C1 segment of cervical spinal cord (tissue), 14 donors: ENCODE measurements around the gene GPAT3.
"Not testable (repeated sequence)": the region's sequence is repeated elsewhere in the genome, so short reads cannot be mapped to it uniquely, and the experiment has no call there.

ENCODE experiments used
- DNase-seq, 14 donors: peaks; one replicate each; lab custom pipeline; 2025; lab: John Stamatoyannopoulos, UW

GPAT3 gene

DNA sequence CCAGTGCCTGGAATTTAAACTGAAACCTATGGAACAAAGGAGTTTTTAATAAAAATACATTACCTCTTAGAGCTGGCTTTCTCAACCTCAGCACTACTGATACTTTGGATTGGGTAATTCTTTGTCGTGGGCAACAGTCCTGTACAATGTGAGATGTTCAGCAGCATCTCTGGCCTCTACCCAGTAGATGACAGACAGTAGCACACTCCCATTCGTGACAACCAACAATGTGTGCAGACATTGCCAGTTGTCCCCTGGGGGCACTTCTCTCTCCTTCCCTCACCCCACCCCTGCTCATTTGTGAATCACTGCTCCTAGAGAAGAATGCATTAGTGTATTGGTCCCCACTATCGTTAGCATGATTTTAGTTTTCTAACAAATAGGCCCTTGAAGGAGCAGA is 16.2 kb downstream of the GPAT3 start:
- DNase-seq = no peak

DNA sequence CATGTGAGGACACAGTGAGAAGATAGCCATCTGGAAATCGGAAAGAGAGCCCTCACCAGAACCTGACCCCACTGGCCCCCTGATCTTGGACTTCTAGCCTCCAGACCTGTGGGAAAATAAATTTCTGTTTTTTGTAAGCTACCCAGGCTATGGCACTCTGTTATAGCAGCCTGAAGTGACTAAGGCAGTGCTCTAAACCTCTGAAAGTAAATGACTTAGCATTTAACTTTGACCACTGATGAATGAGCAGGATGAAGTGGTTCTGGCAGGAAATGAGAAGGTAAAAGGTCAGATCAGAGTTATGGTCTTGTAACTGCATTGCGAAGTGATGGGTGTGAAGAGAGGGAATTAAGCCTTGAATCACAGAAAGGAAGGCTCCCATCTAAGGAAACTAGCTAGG is 17.0 kb downstream of the GPAT3 start:
- DNase-seq = no peak

DNA sequence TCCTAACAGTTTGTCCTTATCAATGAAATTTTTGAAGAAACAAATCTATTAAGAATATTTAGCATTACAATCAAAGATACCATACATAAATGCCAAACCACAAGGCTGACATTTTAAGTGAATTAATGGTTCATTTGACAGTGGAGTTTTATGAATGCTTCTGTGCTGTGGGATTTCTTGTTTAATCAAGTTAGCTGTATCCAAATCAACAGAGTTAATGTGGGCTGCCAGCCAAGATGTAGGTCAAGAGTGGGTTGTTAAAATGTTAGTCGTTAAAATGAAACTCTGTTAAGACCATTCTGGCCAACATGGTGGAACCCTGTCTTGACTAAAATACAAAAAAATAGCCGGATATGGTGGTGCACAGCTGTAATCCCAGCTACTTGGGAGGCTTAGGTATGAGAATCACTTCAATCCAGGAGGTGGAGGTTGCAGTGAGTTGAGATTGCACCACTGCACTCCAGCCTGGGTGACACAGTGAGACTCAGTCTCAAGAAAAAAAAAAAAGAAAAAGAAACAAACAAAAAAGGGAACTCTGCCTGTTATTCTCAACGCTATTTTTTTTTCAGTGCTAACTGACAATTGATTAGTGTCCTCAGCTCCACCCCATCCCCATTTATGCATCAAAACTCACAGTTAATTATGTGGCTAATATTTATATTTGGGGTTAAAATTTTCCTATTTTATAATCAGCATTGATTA is 20.2 kb downstream of the GPAT3 start:
- no peak for DNase-seq

DNA sequence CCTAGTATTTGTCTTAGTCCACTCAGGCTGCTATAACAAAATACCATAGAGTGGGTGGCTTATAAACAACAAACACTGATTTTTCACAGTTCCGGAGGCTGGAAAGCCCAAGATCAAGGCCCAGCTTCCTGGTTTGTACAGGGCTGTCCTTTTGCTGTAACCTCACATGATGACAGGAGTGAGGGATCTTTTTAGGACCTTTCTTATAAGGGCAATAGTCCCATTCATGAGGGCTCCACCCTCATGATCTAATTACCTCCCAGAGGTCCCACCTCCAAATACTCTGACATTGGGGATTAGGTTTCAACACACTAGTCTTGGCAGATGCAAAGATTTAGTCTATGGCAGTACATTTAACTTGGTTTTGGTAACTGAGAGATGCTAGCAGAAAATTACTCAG is 20.9 kb downstream of the GPAT3 start:
- no peak for DNase-seq

DNA sequence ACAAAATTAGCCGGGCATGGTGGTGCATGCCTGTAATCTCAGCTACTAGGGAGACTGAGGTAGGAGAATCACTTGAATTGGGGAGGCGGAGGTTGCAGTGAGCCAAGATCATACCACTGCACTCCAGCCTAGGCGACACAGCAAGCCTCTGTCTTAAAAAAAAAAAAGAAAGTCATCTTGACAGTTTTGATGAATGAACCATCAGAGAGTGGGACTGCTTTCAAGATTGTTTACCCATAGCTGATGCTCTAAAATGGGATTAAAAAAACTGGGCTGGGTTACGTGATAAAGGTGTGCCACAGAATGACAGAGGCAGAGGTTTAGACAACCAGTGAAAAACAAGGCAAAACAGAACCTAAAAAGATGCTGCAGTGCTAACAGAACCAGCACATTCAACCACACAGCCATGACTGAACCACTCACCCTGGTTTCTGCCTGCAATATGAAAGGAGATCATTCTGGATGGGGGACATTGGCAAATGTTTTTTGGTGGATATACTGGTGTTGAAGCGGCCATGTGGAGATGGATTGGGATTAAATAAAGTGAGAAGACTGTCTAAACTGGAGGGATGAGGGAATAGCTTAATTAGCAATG is 22.2 kb downstream of the GPAT3 start:
- DNase-seq = no peak

DNA sequence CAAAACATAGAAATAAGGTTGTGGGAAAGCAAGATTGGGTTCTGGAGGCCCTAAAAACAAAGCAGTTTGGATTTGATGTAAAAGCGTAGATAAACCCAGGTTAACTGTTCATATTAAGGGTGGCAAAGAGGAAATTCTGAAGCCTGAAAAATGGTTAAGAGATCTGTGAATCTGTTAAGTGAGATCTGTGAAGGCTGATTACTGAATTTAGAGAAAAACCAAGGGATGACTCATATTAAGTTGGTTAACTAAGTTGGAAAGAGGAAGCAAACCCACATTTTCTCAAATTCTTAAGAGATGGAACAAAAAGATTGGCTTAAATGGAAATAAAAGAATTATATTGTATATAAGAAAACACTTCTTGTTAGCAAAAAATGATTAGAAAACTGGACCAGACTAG is 22.8 kb downstream of the GPAT3 start:
- DNase-seq = no peak

DNA sequence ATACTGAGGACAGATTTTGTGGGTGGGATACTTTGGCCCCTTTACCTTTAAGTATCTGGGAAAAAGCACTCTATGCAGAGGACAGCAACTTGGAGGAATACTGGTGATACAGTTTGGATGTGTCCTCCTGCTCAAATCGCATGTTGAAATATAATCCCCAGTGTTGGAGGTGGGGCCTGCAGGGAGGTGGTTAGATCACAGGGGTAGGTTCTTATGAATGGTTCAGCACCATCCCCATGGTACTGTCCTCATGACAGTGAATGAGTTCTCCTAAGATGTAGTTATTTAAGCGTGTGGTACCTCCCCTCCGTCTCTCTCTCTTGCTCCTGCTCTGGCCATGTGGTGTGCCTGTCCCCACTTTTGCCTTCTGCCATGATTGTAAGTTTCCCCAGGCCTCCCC is 24.6 kb downstream of the GPAT3 start:
- no peak for DNase-seq

DNA sequence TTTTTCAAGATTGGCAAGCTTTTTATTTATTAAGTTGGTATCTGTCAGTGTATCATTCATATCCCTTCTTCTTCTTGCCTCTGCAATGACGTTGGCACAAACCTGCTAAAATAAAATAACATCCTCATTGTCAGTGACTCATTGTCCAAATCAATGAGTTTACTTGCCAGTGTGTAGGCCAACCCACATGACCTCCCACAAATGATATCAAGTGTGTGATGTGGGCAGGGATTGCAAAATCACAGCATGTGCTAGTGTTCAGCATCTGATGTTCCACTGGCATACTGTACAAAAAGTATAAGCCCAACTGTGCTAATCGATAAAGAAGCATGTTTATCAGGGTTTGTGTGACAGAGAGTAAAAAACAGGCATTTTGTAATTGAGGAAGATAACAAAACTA is 25.5 kb downstream of the GPAT3 start:
- peak in 1 of 14 donors; percentile 10 for DNase-seq

DNA sequence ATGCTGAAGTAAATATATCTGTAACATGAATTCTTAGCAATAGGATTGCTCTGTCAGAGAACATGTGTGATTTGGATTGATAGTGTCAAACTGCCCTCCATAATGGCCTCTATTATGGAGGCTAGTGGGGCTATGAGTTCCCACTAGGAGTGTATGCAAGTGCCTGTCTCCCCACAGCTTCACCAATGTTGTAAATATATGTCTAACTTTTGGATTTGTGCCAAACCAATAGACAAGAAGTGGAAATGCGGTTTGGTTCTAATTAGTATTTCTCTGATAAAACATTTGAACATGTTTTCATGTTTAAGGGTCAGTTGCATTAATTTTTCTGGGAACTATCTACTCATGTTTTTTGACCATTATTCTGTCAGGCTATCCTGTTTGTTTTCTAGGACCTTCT is 28.1 kb downstream of the GPAT3 start:
- no peak for DNase-seq

DNA sequence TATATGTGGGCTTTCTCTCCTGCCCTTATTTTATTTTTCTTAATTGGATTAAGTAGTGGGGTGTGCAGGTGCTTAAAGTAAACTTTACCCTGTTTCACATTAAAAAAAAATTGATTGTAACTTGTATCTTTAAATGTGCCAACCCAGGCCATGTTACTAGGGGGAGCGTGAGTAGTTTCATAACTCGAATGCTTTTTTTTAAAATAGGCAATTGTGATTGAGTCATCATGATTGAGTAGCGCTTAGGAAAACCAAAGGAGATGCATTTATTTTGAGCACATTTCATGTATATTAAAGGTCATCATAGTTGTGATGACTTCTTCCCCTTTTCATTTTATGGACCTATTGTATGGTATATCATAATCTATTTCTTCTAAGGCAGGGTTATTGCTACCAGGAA is 32.2 kb downstream of the GPAT3 start:
- DNase-seq = no peak

DNA sequence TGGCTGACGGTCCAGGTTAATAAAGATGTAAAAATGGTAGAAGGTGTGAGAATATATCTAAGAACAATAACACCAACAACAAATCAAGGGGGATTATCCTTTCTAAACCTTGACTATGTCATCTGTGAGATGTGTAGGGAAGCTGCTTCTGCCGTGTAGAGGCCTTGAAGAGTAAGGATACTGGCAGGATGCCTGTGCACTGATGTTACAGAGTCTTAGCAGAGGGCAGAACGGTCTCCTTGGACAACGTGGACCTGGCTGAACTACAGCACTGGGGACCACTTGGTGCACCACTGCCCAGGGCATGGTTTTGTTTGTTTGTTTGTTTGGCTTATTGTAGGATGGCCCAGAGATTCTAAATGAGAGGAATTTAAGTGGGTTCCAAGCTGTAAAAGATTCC is 33.5 kb downstream of the GPAT3 start:
- DNase-seq = no peak

DNA sequence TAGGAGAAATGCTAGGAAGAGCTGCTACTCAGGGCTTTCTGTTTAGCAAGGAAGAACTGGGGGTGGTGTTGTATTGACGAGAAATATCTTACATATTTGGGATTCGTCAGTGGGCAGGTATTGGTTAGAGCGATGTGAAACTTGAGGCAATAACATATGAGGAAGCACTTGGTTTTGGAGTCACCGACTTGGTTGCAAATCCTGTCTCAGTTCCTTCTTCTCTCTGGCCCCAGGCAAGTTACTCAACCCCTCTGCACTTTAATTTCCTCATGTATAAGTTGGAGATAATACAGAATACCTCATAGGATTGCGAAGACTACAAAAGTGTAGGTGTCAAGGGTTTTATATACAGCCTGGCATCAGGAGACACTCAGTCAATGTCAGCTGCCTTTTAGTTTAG is 34.1 kb downstream of the GPAT3 start:
- DNase-seq = no peak

DNA sequence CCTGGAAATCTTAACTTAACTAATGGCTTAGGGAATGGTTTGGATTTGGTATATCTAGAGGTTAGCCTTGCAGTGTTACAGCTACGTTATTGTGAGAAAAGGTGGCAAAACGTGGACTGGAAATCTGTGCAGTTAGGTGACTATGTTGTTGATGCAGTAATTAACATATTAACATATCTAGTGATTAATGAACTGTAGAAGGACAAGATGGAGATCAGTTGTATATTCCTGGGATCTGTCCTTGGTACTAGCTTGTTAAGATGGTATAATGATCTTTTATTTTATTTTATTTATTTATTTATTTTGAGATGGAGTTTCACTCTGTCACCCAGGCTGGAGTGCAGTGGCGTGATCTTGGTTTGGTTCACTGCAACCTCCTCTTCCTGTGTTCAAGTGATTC is 36.9 kb downstream of the GPAT3 start:
- no peak for DNase-seq

DNA sequence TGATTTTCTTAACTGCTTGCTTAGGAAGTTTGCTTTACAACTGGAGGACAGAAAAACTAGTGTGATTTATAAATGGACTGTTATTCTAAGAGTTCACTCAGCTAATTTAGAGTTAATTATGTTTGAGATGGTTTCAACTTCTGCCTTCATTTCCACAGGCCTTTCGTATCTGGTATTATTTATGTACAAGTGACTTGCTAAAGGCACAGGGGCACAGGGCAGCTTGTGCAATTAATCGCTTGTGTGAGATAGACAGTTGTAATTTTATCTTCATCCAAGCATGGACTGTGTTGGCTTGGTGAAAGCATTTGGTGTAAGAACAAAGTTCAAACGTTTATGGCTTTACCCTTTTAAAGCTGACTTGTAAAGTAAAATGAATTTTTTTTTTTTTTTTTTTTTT is 38.3 kb downstream of the GPAT3 start:
- DNase-seq = no peak

DNA sequence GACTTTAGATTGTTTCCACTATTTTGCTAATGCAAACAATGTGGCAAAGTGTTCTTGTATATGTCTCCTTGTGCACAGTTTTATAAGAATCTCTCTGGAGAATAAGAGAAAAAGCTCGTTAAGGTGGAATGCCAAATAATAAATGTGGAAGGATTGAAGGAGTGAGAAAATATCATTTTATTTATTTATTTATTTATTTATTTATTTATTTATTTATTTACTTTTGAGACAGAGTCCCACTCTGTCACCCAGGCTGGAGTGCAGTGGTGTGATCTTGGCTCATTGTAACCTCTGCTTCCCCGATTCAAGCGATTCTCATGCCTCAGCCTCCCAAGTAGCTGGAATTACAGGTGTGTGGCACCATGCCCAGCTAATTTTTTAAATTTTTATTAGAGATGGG is 40.3 kb downstream of the GPAT3 start:
- not testable (repeated sequence) for DNase-seq

DNA sequence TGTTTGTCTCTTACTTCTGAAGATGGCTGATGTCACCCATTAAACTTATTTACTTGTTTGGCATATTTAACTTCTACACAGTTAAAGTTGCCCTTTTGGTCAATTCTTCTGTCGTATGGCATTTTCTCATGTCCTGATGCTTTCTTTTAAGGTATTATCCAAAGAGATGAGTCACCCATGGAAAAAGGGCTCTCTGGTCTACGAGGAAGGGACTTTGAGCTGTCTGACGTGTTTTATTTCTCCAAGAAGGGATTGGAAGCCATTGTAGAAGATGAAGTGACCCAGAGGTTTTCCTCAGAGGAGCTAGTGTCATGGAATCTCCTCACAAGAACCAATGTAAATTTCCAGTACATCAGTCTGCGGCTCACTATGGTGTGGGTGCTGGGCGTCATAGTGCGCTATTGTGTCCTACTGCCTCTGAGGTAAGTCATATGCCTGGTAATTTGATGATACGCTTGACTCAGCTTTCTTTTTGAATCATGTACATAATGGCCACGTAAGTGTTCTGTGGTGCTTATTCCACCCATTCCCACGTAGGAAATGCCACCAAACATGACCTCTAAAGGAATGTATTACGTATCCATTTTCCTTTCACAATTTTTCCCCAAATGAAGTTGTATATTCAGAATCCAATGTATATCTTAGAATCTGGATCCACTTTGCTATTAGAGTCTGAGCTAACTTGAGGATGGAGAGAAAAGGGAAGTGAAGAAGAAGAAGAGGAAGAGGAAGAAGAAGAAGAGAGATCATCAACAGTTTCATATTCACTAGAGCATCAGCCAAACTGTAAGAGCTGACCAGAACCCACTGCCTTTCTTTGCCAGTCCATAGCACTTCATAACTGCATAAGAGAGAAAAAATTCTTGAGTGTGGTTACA is 45.7 kb downstream of the GPAT3 start:
- no peak for DNase-seq

DNA sequence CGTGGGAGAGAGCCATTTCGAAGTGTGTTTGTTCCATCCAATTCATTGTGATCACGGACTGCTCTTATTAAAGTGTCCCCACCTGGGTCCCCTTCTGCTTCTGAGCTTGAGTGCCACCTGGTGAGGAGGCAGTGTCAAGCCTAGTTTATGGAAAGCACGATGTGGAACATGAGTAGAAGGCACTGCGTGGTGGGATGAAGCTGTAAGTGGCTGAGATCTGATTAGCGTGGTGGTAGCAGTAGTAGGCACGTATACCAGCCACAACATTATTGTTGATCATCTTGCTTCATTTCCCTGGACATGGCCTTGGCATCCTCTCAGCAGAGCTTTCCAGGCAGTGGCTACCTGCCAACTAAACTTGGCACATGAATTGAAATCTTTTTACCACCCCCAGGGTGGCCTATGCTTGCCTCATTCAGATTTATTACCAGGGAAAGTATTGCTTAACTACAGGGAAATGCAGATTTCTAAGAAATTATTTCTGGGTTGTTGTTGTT is 46.4 kb downstream of the GPAT3 start:
- DNase-seq = peak in 3 of 14 donors; percentile 7 to 29 (median 22)

DNA sequence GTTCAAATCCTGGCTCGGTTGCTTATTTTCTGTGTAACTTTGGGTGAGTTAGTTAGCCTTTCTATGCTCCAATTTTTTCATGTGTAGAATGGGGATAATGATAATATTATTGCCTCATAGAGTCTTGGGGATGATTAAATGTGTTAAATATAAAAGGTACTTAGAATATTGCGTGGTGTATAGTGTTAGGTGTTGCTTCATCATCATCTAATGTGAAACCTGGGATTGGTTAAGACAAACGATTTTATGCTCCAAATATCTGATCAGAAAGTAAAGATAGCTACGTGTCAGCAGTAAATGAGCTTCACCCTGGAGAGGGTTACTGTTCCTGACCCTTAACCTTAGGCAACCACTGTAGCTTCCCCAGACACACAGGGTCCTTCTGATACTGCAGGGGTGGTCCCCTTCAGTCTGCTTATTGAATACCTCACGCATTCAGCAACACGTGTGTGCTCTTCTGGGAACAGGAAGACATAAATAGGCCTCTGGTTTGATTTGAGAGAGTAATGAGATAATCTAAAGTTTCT is 50.1 kb downstream of the GPAT3 start:
- DNase-seq = no peak

DNA sequence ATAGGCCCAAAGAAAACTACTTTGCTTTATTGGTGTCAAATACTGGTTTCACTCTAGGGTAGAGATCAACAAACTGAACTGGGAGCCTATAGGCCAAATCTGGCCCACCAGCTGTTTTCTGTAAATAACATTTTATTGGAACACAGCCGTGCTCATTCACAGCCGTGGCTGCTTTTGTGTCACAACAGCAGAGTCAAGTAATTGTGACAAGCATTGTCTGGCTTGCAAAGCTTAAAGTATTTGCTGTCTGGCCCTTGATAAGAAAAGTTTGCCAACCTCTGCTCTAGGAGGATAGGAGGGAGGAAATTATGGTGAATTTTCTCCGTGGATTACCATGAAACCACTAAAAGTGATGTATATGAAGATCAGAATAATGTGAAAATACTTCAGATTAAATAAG is 53.4 kb downstream of the GPAT3 start:
- DNase-seq = no peak

DNA sequence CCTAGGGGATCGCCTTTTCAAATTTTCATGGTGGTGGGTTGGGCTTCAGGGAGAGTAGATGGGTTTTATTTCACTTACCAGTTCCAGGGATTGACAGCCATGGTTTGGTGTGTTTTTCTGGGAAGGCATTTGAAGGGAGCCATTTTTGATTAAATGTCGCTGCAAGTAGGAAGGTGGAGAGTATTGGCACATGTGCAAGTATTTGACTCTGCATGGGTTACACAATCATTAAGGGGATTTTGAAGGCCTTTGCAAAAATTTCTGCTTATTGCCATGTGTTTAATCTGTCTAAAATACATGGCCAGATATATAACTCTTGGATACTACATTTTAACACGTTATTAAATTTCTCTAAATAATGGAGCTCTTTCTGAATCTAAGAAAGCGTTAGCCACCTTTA is 55.1 kb downstream of the GPAT3 start:
- no peak for DNase-seq

DNA sequence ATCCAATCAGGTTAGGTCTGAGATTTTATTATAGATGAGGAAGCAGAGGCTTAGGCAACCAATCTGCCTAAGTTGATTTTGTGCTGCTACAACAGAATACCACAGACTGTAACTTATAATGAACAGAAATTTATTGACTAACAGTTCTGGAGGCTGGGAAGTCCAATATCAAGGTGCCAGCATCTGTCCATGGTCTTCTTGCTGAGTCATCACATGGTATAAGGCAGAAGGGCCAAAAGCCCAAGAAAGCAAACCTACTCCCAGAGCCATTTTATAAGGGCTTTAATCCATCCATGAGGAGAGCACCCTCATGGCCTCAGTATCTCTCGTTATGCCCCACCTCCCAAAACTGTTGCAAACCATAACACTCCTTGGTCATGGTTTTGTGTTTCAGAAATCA is 55.8 kb downstream of the GPAT3 start:
- no peak for DNase-seq

DNA sequence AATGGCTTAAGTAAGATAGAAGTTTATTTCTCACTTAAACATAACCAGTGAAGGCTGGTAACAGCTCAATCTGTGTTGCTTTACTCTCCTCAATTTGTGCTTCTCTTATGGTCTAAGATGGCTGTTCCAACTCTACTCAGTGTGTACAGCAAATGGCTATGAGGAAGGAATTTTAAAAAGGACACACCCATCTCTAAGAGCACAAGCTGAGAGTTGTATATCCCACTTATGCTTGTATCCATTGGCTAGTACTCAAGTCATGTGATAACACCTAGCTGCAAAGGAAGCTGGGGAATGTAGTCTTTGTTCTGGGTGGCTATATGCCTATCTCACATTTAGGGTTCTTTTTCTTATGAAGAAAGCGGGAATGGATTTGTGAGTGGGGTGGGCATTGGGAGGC is 63.3 kb downstream of the GPAT3 start:
- DNase-seq = no peak
